K562 (cell line): Measurements from ENCODE around the gene PRKCQ. TPM values are rescaled to one million over a fixed set of nuclear protein-coding genes. Genes with fewer than 3 reads are reported as not detected.

Experiments
- ATAC-seq: fragments of 200-7000 bp; cut with Tn5 transposase; 3 replicates; pipeline ENCODE4 v1.9.1; 2020; ENCODE audit warnings: moderate library complexity
- BruUV-seq: library from RNA; stranded (reverse); fragments of 400-500 nt; replicated peaks from 2 replicates; lab custom pipeline; 2021; lab: Mats Ljungman, UMichigan
- CTCF ChIA-PET: fragments of 300-600 bp; formaldehyde crosslinking; extraction: SDS; loops from one replicate; lab custom pipeline; 2021; ENCODE audit warnings: low intra/inter-chr PET ratio; lab: Yijun Ruan, JAX
- POLR2A ChIA-PET: fragments of 300-600, 350-650 bp; sonication (Branson Sonifier 250); formaldehyde crosslinking; extraction: SDS; loops from one replicate; lab custom pipeline; 2021; ENCODE audit warnings: antibody characterized with exemption, inconsistent platforms; lab: Yijun Ruan, JAX
- DNase-seq, 4 experiments: peaks; one replicate each; pipeline versions ENCODE4 v3.0.0 to v3.0.0-alpha.2; 2011 to 2018; ENCODE audit warnings: low spot score in 3 of 4, mixed read lengths in 3 of 4; ENCODE audit errors: extremely low read depth in 1 of 4
- FAIRE-seq: peaks from 2 replicates; lab custom pipeline; 2011; peaks lifted over from hg19 to GRCh38; lab: Jason Lieb, UNC
- H2AFZ ChIP-seq: 2 replicates; pipeline ENCODE4 v1.6.0; 2011; ENCODE audit warnings: low read depth, low read length, control low read depth, inconsistent platforms
- H3K27ac ChIP-seq: fragments of 200-600 bp; 3 replicates; pipeline ENCODE4 v1.8.0; 2011; ENCODE audit warnings: low read depth, mild to moderate bottlenecking, control low read depth, inconsistent platforms, low read length, moderate library complexity, mixed read lengths; ENCODE audit errors: extremely low read depth
- H3K27me3 ChIP-seq, 2 experiments: fragments of 300-600 bp in 1 of 2; 2 replicates in 1 of 2; 3 replicates in 1 of 2; pipeline versions ENCODE4 v1.6.0 to v1.8.0; 2011; ENCODE audit warnings: inconsistent platforms in 2 of 2, low read length in 2 of 2, mild to moderate bottlenecking in 1 of 2, mixed read lengths in 1 of 2, moderate library complexity in 1 of 2; ENCODE audit not compliant: control insufficient read depth in 2 of 2, insufficient read depth in 2 of 2
- H3K36me3 ChIP-seq: fragments of 300-600 bp; 3 replicates; pipeline ENCODE4 v1.8.0; 2011; ENCODE audit warnings: mild to moderate bottlenecking, low read length, inconsistent platforms; ENCODE audit not compliant: control insufficient read depth, insufficient read depth
- H3K4me1 ChIP-seq, 2 experiments: fragments of 200-600 bp in 1 of 2; replicated peaks in 1 of 2; 2 replicates in 1 of 2; 3 replicates in 1 of 2; pipeline versions ENCODE4 v1.5.1 to v1.8.0; 2011; ENCODE audit warnings: inconsistent platforms in 2 of 2, low read length in 2 of 2, mild to moderate bottlenecking in 1 of 2, mixed read lengths in 1 of 2, moderate library complexity in 1 of 2; ENCODE audit not compliant: control insufficient read depth in 2 of 2, insufficient read depth in 2 of 2
- H3K4me2 ChIP-seq: 2 replicates; pipeline ENCODE4 v1.6.1; 2011; ENCODE audit warnings: low read length, control low read depth, inconsistent platforms, mixed read lengths; ENCODE audit not compliant: insufficient read depth
- H3K4me3 ChIP-seq: fragments of 200-600 bp; sonication (generic), shearing (Covaris generic); 2 replicates; pipeline ENCODE4 v1.5.1; 2016; ENCODE audit warnings: control low read depth, inconsistent platforms
- H3K79me2 ChIP-seq: fragments of 200-600 bp; 3 replicates; pipeline ENCODE4 v1.8.0; 2011; ENCODE audit warnings: low read length, inconsistent platforms; ENCODE audit not compliant: control insufficient read depth, insufficient read depth
- H3K9ac ChIP-seq, 2 experiments: 2 replicates each; pipeline versions ENCODE4 v1.6.0 to v1.6.1; 2011; ENCODE audit warnings: low read depth in 2 of 2, low read length in 2 of 2, control low read depth in 1 of 2, inconsistent platforms in 1 of 2, mild to moderate bottlenecking in 1 of 2, mixed read lengths in 1 of 2; ENCODE audit not compliant: insufficient read depth in 1 of 2
- H3K9me1 ChIP-seq: one replicate; pipeline ENCODE4 v1.6.0; 2011; ENCODE audit warnings: inconsistent platforms, mild to moderate bottlenecking, low read length, moderate library complexity; ENCODE audit not compliant: control insufficient read depth, insufficient read depth
- H3K9me3 ChIP-seq: replicated peaks from 2 replicates; pipeline ENCODE4 v1.5.1; 2011; ENCODE audit warnings: low read depth, low read length, inconsistent platforms; ENCODE audit not compliant: control insufficient read depth, insufficient read depth
- H4K20me1 ChIP-seq: replicated peaks from 2 replicates; pipeline ENCODE4 v1.6.1; 2011; ENCODE audit warnings: low read length, inconsistent platforms, mixed read lengths; ENCODE audit not compliant: control insufficient read depth, insufficient read depth
- BCOR ChIP-seq: fragments of 450-650 bp; IDR thresholded peaks from 2 replicates; pipeline ENCODE4 v1.6.1; 2016
- RBM25 ChIP-seq: fragments of 200-400 bp; formaldehyde crosslinking; IDR thresholded peaks from 2 replicates; pipeline ENCODE4 v1.6.1; 2018; ENCODE audit warnings: low read length, low read depth, moderate library complexity; ENCODE audit not compliant: severe bottlenecking
- TCF7L2 ChIP-seq: fragments of 150-350 bp; IDR thresholded peaks from 2 replicates; pipeline ENCODE4 v1.6.1; 2016; ENCODE audit warnings: low read depth, mild to moderate bottlenecking, low read length, moderate library complexity
- ZFP36 ChIP-seq: fragments of 150-350 bp; IDR thresholded peaks from 2 replicates; pipeline ENCODE4 v1.6.1; 2018; ENCODE audit warnings: low read length, low read depth; ENCODE audit not compliant: partially characterized antibody
- WGBS: fragments of 100-300 bp; shearing (Covaris generic); methylation state at CpG from one replicate; pipeline ENCODE4 v1.1.6; 2016; ENCODE audit warnings: low coverage, mixed read lengths; ENCODE audit not compliant: insufficient coverage; ENCODE audit errors: missing lambda C conversion rate; 5-methylcytosine and 5-hydroxymethylcytosine counted together
- in situ Hi-C: fragments of 300-500 bp; cut with MboI; formaldehyde crosslinking; loops from 4 replicates; pipeline ENCODE4 v1.15.0; 2018; ENCODE audit warnings: inconsistent platforms, mixed read lengths
- intact Hi-C: fragments of 100-400 bp; cut with micrococcal nuclease; formaldehyde crosslinking; loops from 2 replicates; pipeline ENCODE4 v1.14.2; 2022
- polyA plus RNA-seq, 8 experiments: library from polyadenylated mRNA; depleted of rRNA in 4 of 8; stranded (reverse) in 5 of 8; unstranded in 3 of 8; fragments of >200 nt; fragmentation: Nextera tagmentation in 2 of 8; fragmentation: Illumina TruSeq in 1 of 8; extraction: Ambion mirVana in 2 of 8; extraction: Trizol in 1 of 8; gene quantifications; 2 replicates each; pipeline versions ENCODE4 v1.2.1 to v1.2.3, GENCODE V29; 2011 to 2014; ENCODE audit warnings: inconsistent platforms in 1 of 8, missing spikeins in 1 of 8
- total RNA-seq, 7 experiments: library from RNA; depleted of rRNA in 6 of 7; stranded (reverse); fragments of >200 nt in 6 of 7; fragmentation: Illumina TruSeq in 2 of 7; extraction: Trizol in 2 of 7; gene quantifications; 2 replicates each; pipeline versions ENCODE4 v1.2.1 to v1.2.3, GENCODE V29; 2011 to 2021; ENCODE audit warnings: low replicate concordance in 1 of 7
- TF ChIP-seq, protein P1 (sequence below): fragments of 450-650 bp; IDR thresholded peaks from one replicate; pipeline ENCODE4 v1.6.1; 2018; ENCODE audit warnings: mild to moderate bottlenecking, moderate library complexity; ENCODE audit not compliant: partially characterized antibody
- TF ChIP-seq, protein P2 (sequence below): fragments of 150-350 bp; conservative IDR thresholded peaks from 2 replicates; pipeline ENCODE4 v1.6.1; 2014; ENCODE audit warnings: low read length

Gene PRKCQ
- total and polyA plus RNA-seq, 9 of the 15 experiments (the other 6 are each of a cell fraction or from before 2014, with no cell fraction given): 4.4 to 23.3 (median 14.6) TPM

DNA sequence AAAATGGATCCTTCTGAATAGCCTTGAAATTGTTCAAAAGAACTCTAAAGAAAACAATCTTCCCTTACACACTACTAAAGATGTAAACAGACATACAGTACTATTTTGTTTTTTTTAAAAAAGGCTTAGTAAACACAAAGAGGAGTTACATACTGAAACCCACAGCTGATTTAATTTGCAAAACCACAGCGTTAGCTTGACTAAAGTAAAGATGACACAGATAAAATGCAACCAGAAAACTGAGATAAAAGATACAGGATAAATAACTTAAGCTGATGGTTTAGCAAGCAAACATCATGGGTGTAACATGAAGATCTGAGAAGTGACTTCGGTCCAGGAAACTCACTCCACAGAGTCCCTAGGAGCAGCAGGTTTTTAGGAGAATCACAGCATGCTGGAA is 21.8 kb downstream of the PRKCQ start (continued):
- no peak for TF ChIP-seq TCF7L2

DNA sequence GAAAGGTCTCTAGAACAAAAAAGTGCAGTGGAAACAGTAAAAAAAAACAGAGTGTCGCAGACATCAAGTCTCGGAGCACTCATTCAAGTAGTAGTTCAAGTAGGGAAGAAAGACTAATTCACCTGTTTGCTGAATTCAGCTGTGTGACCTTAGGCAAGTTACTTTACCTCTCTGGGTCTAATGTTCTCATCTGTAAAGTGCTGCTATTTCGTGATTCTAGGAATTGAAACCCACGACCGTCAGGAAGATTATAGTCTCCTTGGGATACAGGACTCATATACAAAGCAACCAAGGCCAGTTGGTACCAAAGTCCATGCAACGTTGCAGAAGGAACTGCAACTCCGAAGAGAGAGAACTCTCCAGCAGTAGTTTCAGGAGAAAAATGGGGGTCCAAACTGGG is 26.1 kb downstream of the PRKCQ start:
- Histone ChIP-seq H3K27ac (no peak overlapping the region), H3K4me1 (no peaks in the 10 kb centered on the region), H3K9me1 (no peaks in the 10 kb centered on the region), H3K9me3 (no peaks in the 10 kb centered on the region), H3K27me3 (no peaks in the 10 kb centered on the region), H3K79me2 (no peaks in the 10 kb centered on the region), H3K4me3 (no peak overlapping the region), H4K20me1 (no peaks in the 10 kb centered on the region), H3K9ac (no peak overlapping the region), H2AFZ (no peak overlapping the region), H3K36me3 (no peaks in the 10 kb centered on the region), H3K4me2 (no peak overlapping the region)
- DNase-seq (no peak), ATAC-seq (no peak), FAIRE-seq (peak; percentile 35)
- 56% methylated on average over 7 of the region's 7 CpGs for WGBS
- in situ Hi-C loops (no loop called here), intact Hi-C loops (no loop called here)
- TF ChIP-seq ZFP36: peak; percentile 63
- peak; percentile 54 for TF ChIP-seq RBM25
- peak; percentile 55 for TF ChIP-seq BCOR
- TF ChIP-seq, protein P1, sequence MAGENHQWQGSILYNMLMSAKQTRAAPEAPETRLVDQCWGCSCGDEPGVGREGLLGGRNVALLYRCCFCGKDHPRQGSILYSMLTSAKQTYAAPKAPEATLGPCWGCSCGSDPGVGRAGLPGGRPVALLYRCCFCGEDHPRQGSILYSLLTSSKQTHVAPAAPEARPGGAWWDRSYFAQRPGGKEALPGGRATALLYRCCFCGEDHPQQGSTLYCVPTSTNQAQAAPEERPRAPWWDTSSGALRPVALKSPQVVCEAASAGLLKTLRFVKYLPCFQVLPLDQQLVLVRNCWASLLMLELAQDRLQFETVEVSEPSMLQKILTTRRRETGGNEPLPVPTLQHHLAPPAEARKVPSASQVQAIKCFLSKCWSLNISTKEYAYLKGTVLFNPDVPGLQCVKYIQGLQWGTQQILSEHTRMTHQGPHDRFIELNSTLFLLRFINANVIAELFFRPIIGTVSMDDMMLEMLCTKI: no peak
- TF ChIP-seq, protein P2, sequence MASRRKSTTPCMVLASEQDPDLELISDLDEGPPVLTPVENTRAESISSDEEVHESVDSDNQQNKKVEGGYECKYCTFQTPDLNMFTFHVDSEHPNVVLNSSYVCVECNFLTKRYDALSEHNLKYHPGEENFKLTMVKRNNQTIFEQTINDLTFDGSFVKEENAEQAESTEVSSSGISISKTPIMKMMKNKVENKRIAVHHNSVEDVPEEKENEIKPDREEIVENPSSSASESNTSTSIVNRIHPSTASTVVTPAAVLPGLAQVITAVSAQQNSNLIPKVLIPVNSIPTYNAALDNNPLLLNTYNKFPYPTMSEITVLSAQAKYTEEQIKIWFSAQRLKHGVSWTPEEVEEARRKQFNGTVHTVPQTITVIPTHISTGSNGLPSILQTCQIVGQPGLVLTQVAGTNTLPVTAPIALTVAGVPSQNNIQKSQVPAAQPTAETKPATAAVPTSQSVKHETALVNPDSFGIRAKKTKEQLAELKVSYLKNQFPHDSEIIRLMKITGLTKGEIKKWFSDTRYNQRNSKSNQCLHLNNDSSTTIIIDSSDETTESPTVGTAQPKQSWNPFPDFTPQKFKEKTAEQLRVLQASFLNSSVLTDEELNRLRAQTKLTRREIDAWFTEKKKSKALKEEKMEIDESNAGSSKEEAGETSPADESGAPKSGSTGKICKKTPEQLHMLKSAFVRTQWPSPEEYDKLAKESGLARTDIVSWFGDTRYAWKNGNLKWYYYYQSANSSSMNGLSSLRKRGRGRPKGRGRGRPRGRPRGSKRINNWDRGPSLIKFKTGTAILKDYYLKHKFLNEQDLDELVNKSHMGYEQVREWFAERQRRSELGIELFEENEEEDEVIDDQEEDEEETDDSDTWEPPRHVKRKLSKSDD: no peak
- BruUV-seq: no TSS peak
- ChIA-PET CTCF (no interaction called here), POLR2A (interaction anchor here (0.6 kb wide), 1 partner anchor 1202 kb away, joined by 4 read pairs; no protein-coding TSS in a partner anchor)
